Measurements from ENCODE around the gene PROZ. TPM values are rescaled to one million over a fixed set of nuclear protein-coding genes. Genes with fewer than 3 reads are reported as not detected.

The PROZ gene
- total RNA-seq, 1 experiment from 2014 or later: not detected

DNA sequence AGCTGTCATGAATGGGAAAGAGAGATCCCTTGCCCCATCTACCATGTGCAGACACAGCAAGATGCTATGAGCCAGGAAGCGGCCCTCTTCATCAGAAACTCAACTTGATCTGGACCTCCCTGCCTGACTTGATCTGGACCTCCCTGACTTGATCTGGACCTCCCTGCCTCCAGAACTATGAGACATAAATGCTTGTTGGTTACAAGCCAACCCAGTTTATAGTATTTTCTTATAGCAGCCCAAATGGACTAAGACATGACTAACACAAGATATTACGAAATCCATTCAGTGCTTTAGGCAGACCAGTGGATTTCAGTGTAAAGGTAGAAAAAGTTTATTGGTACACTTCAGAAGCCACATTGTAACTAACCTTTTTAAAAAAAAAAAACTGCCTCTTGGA, 34.5 kb downstream of the PROZ start:
- H3K27me3 ChIP-seq (ENCODE audit: insufficient read depth, low read length): no peaks in the 10 kb centered on the region
- WGBS (ENCODE audit: extremely low coverage, insufficient read length, low lambda C conversion rate): no CpG with 5 or more reads among the region's 2 CpGs
- H3K9me3 Mint-ChIP-seq: no peaks in the 10 kb centered on the region

More for the DNA sequence above, 34.5 kb downstream of the PROZ start:
- no peak overlapping the region for H3K23ac ChIP-seq (ENCODE audit: insufficient read length, low read depth, low read length)
- no peak overlapping the region for H2AFZ ChIP-seq (ENCODE audit: low read length)
- no peaks in the 10 kb centered on the region for H3K79me1 ChIP-seq (ENCODE audit: insufficient read depth, low read depth, low read length, poor library complexity, severe bottlenecking)
- H3K18ac ChIP-seq (ENCODE audit: insufficient read length, low read depth, low read length): no peak overlapping the region
- H2BK5ac ChIP-seq (ENCODE audit: insufficient read length, low read length): no peak overlapping the region
- no peak overlapping the region for H3K4me2 ChIP-seq (ENCODE audit: insufficient read depth, insufficient read length, low read length)
- H4K20me1 ChIP-seq (ENCODE audit: control insufficient read depth, insufficient read depth, insufficient read length): no peaks in the 10 kb centered on the region
- no peak overlapping the region for H3K56ac ChIP-seq (ENCODE audit: insufficient read length, low read depth, low read length)
- H3K23me2 ChIP-seq (ENCODE audit: insufficient read length, low read depth, low read length, poor library complexity, severe bottlenecking): no peaks in the 10 kb centered on the region
- H2AK5ac ChIP-seq (ENCODE audit: insufficient read length, low read length): no peak overlapping the region
- Mint-ChIP-seq H3K4me3 (no peak overlapping the region), H3K36me3 (ENCODE audit: insufficient read depth in 1 of 3, low read depth in 3 of 3) (peaks cover 59 to 90% (median 86%) of the 10 kb centered on the region in 3 experiments), H3K27ac (no peak overlapping the region), H3K4me1 (no peaks in the 10 kb centered on the region; a peak in 1 of 4 replicates), H3K27me3 (ENCODE audit: low read depth) (no peaks in the 10 kb centered on the region)
- no peak overlapping the region for H2BK20ac ChIP-seq (ENCODE audit: low read depth, low read length, poor library complexity, severe bottlenecking)
- H4K5ac ChIP-seq (ENCODE audit: insufficient read length, low read depth, low read length): no peak overlapping the region
- no peaks in the 10 kb centered on the region for H3K9me3 ChIP-seq (ENCODE audit: control insufficient read depth, low read depth, low read length)
- no peak overlapping the region for H3K14ac ChIP-seq (ENCODE audit: insufficient read depth, low read length)
- H4K91ac ChIP-seq (ENCODE audit: insufficient read length, low read depth, low read length): no peak overlapping the region
- no peak overlapping the region for H2BK15ac ChIP-seq (ENCODE audit: low read depth, low read length)
- no peak overlapping the region for H3K4ac ChIP-seq (ENCODE audit: low read depth, low read length)
- H2BK120ac ChIP-seq (ENCODE audit: low read depth, low read length, poor library complexity, severe bottlenecking): no peak overlapping the region
- no peak overlapping the region for H3K27ac ChIP-seq (ENCODE audit: insufficient read length, low read depth, low read length)
- H2BK12ac ChIP-seq (ENCODE audit: insufficient read length, low read depth, low read length): no peak overlapping the region
- no peak overlapping the region for H3T11ph ChIP-seq (ENCODE audit: low read length)
- no peaks in the 10 kb centered on the region for H3K4me1 ChIP-seq (ENCODE audit: insufficient read depth, low read length)
- no peak for TF ChIP-seq CTCF (conservative IDR thresholded peaks at IDR 0.05)
- no peaks in the 10 kb centered on the region for H3K79me2 ChIP-seq (ENCODE audit: insufficient read depth, low read length)
- no peak for DNase-seq
- H3K9ac ChIP-seq (ENCODE audit: extremely low read depth, insufficient read length, low read length): no peak overlapping the region
- no peak overlapping the region for H4K8ac ChIP-seq (replicated peaks; ENCODE audit: insufficient read length, low read depth, low read length)

Measured in H9 (cell line).